Measurements from ENCODE around the gene SLAMF6. TPM values are rescaled to one million over a fixed set of nuclear protein-coding genes. Genes with fewer than 3 reads are reported as not detected.
"Not testable (repeated sequence)": the region's sequence is repeated elsewhere in the genome, so short reads cannot be mapped to it uniquely, and the experiment has no call there.

Gene SLAMF6
- total RNA-seq, 4 donors from 2014 or later: 0.80 to 1.0 TPM; not detected in 2

GRCh38 chr1:160538985-160539651 lies 16.1 kb upstream of the SLAMF6 start:
- no peak for TF ChIP-seq POLR2A (IDR thresholded peaks at IDR 0.05)
- Histone ChIP-seq H3K4me1 (no peaks in the 10 kb centered on the region), H3K36me3 (no peaks in the 10 kb centered on the region), H3K9me3 (peaks cover 16% of the 10 kb centered on the region), H3K27me3 (no peaks in the 10 kb centered on the region), H3K27ac (no peak overlapping the region), H3K4me3 (no peak overlapping the region)
- WGBS: 66% methylated on average over 5 of the region's 5 CpGs
- no peak for DNase-seq (ENCODE audit: low spot score in 2 of 2)

- no peak for DNase-seq (ENCODE audit: low spot score in 2 of 2)
- H3K27me3 ChIP-seq: no peaks in the 10 kb centered on the region
- H3K4me3 ChIP-seq: no peak overlapping the region
- H3K4me1 ChIP-seq: no peaks in the 10 kb centered on the region
- peaks cover 16% of the 10 kb centered on the region for H3K9me3 ChIP-seq
- WGBS: 85% methylated on average over 8 of the region's 8 CpGs
- no peaks in the 10 kb centered on the region for H3K36me3 ChIP-seq
- no peak for TF ChIP-seq POLR2AphosphoS5 (IDR thresholded peaks at IDR 0.05)
- TF ChIP-seq POLR2A (IDR thresholded peaks at IDR 0.05): no peak
- TF ChIP-seq CTCF (IDR thresholded peaks at IDR 0.05): no peak
- no peak for TF ChIP-seq EP300 (IDR thresholded peaks at IDR 0.05)
- H3K27ac ChIP-seq: no peak overlapping the region
These were observed 14.9 kb upstream of the SLAMF6 start for GRCh38 chr1:160537714-160538665.

GRCh38 chr1:160534823-160535605 lies 12.0 kb upstream of the SLAMF6 start:
- H3K4me1 ChIP-seq: no peaks in the 10 kb centered on the region
- H3K27me3 ChIP-seq: no peaks in the 10 kb centered on the region
- peaks cover 16% of the 10 kb centered on the region for H3K9me3 ChIP-seq
- 71% methylated on average over 3 of the region's 3 CpGs for WGBS
- DNase-seq (ENCODE audit: low spot score in 2 of 2): no peak
- no peaks in the 10 kb centered on the region for H3K36me3 ChIP-seq
- TF ChIP-seq POLR2AphosphoS5 (IDR thresholded peaks at IDR 0.05): no peak
- TF ChIP-seq CTCF (IDR thresholded peaks at IDR 0.05): no peak
- no peak for TF ChIP-seq EP300 (IDR thresholded peaks at IDR 0.05)
- no peak for TF ChIP-seq POLR2A (IDR thresholded peaks at IDR 0.05)
- H3K4me3 ChIP-seq: no peak overlapping the region
- no peak overlapping the region for H3K27ac ChIP-seq

GRCh38 chr1:160532557-160532813 lies 9.4 kb upstream of the SLAMF6 start:
- not testable (repeated sequence) for H3K4me3 ChIP-seq; H3K4me1 ChIP-seq; DNase-seq (ENCODE audit: low spot score in 2 of 2); H3K36me3 ChIP-seq; H3K27me3 ChIP-seq; H3K27ac ChIP-seq
- peaks cover 16% of the 10 kb centered on the region for H3K9me3 ChIP-seq
- WGBS: no CpG with 5 or more reads among the region's 5 CpGs

- not testable (repeated sequence) for DNase-seq (ENCODE audit: low spot score in 2 of 2); H3K27ac ChIP-seq; H3K4me3 ChIP-seq; H3K36me3 ChIP-seq; H3K27me3 ChIP-seq; H3K4me1 ChIP-seq
- 60% methylated on average over 5 of the region's 29 CpGs for WGBS
- peaks cover 16% of the 10 kb centered on the region for H3K9me3 ChIP-seq
These were observed 8.9 kb upstream of the SLAMF6 start for GRCh38 chr1:160531809-160532556.

- H3K4me3 ChIP-seq; H3K36me3 ChIP-seq; DNase-seq (ENCODE audit: low spot score in 2 of 2); H3K4me1 ChIP-seq; H3K9me3 ChIP-seq; H3K27me3 ChIP-seq; H3K27ac ChIP-seq: not testable (repeated sequence)
- WGBS: 89% methylated on average over 4 of the region's 7 CpGs
These were observed 6.4 kb upstream of the SLAMF6 start for GRCh38 chr1:160529401-160529952.

GRCh38 chr1:160523789-160524188 lies 734 bp upstream of the SLAMF6 start:
- WGBS: 90% methylated on average over 2 of the region's 2 CpGs

More at GRCh38 chr1:160523789-160524188, 734 bp upstream of the SLAMF6 start:
- H3K36me3 ChIP-seq; H3K27me3 ChIP-seq; H3K9me3 ChIP-seq; H3K4me1 ChIP-seq; H3K4me3 ChIP-seq; DNase-seq (ENCODE audit: low spot score in 2 of 2); H3K27ac ChIP-seq: not testable (repeated sequence)
